GM12873 (cell line): ENCODE data around the gene PAPPA2.

ENCODE experiments used
- CTCF ChIP-seq: IDR thresholded peaks from 2 replicates; pipeline ENCODE4 v1.5.1; 2012; ENCODE audit warnings: low read depth, mild to moderate bottlenecking, moderate library complexity, low read length, control low read depth; ENCODE audit not compliant: insufficient read depth; ENCODE audit errors: missing control alignments

PAPPA2 gene

GRCh38 chr1:176504848-176505553, 42.0 kb downstream of the PAPPA2 start:
- TF ChIP-seq CTCF = no peak

- no peak for TF ChIP-seq CTCF
These were observed 50.0 kb downstream of the PAPPA2 start for GRCh38 chr1:176512966-176513365.

- TF ChIP-seq CTCF = no peak
These were observed 52.3 kb downstream of the PAPPA2 start for GRCh38 chr1:176515310-176515709.

GRCh38 chr1:176517484-176517883, 54.5 kb downstream of the PAPPA2 start:
- no peak for TF ChIP-seq CTCF

GRCh38 chr1:176521211-176521610, 58.2 kb downstream of the PAPPA2 start:
- TF ChIP-seq CTCF = no peak

GRCh38 chr1:176522310-176522845, 59.4 kb downstream of the PAPPA2 start:
- no peak for TF ChIP-seq CTCF

- TF ChIP-seq CTCF = no peak
These were observed 66.6 kb downstream of the PAPPA2 start for GRCh38 chr1:176529395-176530090.
